ENCODE measurements around the gene TRABD2A. TPM values are rescaled to one million over a fixed set of nuclear protein-coding genes. Genes with fewer than 3 reads are reported as not detected.
"Not testable (repeated sequence)": the region's sequence is repeated elsewhere in the genome, so short reads cannot be mapped to it uniquely, and the experiment has no call there.

The TRABD2A gene
- total RNA-seq (2014; rRNA removed; shearing (Covaris generic)), result 5.5 and 9.9 TPM in 2 replicates

GRCh38 chr2:84880645-84881521, at the start of gene TRABD2A:
Gene TRABD2A (minus strand): TSS chr2:84881084. CDS start chr2:84881039, 45 bp downstream.
- no peak for DNase-seq (ENCODE audit: low spot score)
- in situ Hi-C loops (cut with HindIII; ENCODE audit: low sequenced_read_pairs), result no loop called here

GRCh38 chr2:84927275-84927627, 46.4 kb upstream of the TRABD2A start:
- in situ Hi-C loops (cut with HindIII; ENCODE audit: low sequenced_read_pairs), result no loop called here
- DNase-seq (ENCODE audit: low spot score), result no peak

GRCh38 chr2:84925724-84926376, 45.0 kb upstream of the TRABD2A start:
- DNase-seq (ENCODE audit: low spot score), result peak; percentile 82
- in situ Hi-C loops (cut with HindIII; ENCODE audit: low sequenced_read_pairs), result no loop called here

- no peak for DNase-seq (ENCODE audit: low spot score)
- in situ Hi-C loops (cut with HindIII; ENCODE audit: low sequenced_read_pairs), result no loop called here
Observed at GRCh38 chr2:84925336-84925723, 44.4 kb upstream of the TRABD2A start.

- no peak for DNase-seq (ENCODE audit: low spot score)
- in situ Hi-C loops (cut with HindIII; ENCODE audit: low sequenced_read_pairs), result no loop called here
Observed at GRCh38 chr2:84924173-84925106, 43.6 kb upstream of the TRABD2A start.

- in situ Hi-C loops (cut with HindIII; ENCODE audit: low sequenced_read_pairs), result no loop called here
- no peak for DNase-seq (ENCODE audit: low spot score)
Observed at GRCh38 chr2:84923009-84923408, 42.1 kb upstream of the TRABD2A start.

- no peak for DNase-seq (ENCODE audit: low spot score)
- in situ Hi-C loops (cut with HindIII; ENCODE audit: low sequenced_read_pairs), result no loop called here
Observed at GRCh38 chr2:84919885-84920580, 39.1 kb upstream of the TRABD2A start.

GRCh38 chr2:84918430-84918829, 37.5 kb upstream of the TRABD2A start:
- in situ Hi-C loops (cut with HindIII; ENCODE audit: low sequenced_read_pairs), result no loop called here
- DNase-seq (ENCODE audit: low spot score), result no peak

- in situ Hi-C loops (cut with HindIII; ENCODE audit: low sequenced_read_pairs), result not testable (repeated sequence)
Observed at GRCh38 chr2:84917821-84918220, 36.9 kb upstream of the TRABD2A start.

GRCh38 chr2:84915675-84916074, 34.8 kb upstream of the TRABD2A start:
- DNase-seq (ENCODE audit: low spot score); in situ Hi-C loops (cut with HindIII; ENCODE audit: low sequenced_read_pairs): not testable (repeated sequence)

More at GRCh38 chr2:84917821-84918220, 36.9 kb upstream of the TRABD2A start:
- DNase-seq (ENCODE audit: low spot score), result not testable (repeated sequence)

GRCh38 chr2:84914334-84914733, 33.5 kb upstream of the TRABD2A start:
- in situ Hi-C loops (cut with HindIII; ENCODE audit: low sequenced_read_pairs), result no loop called here

GRCh38 chr2:84912984-84913383, 32.1 kb upstream of the TRABD2A start:
- in situ Hi-C loops (cut with HindIII; ENCODE audit: low sequenced_read_pairs), result no loop called here
- DNase-seq (ENCODE audit: low spot score), result no peak

More at GRCh38 chr2:84914334-84914733, 33.5 kb upstream of the TRABD2A start:
- no peak for DNase-seq (ENCODE audit: low spot score)

- DNase-seq (ENCODE audit: low spot score), result no peak
- in situ Hi-C loops (cut with HindIII; ENCODE audit: low sequenced_read_pairs), result no loop called here
Observed at GRCh38 chr2:84911135-84911678, 30.3 kb upstream of the TRABD2A start.

- DNase-seq (ENCODE audit: low spot score), result no peak
- in situ Hi-C loops (cut with HindIII; ENCODE audit: low sequenced_read_pairs), result no loop called here
Observed at GRCh38 chr2:84908948-84909713, 28.2 kb upstream of the TRABD2A start.

- in situ Hi-C loops (cut with HindIII; ENCODE audit: low sequenced_read_pairs), result no loop called here
- peak; percentile 42 for DNase-seq (ENCODE audit: low spot score)
Observed at GRCh38 chr2:84906900-84907714, 26.2 kb upstream of the TRABD2A start.

- in situ Hi-C loops (cut with HindIII; ENCODE audit: low sequenced_read_pairs), result no loop called here
- DNase-seq (ENCODE audit: low spot score), result no peak
Observed at GRCh38 chr2:84906108-84906899, 25.4 kb upstream of the TRABD2A start.

All from G401 (cell line).